Activated CD4-positive, alpha-beta T cell treated with anti-CD3 and anti-CD28 coated beads, Interleukin-2, Interleukin-6, amounts not matched to agents 100 ng/mL and 50 ng/mL, durations not matched to agents 16 hours and 8 hours (primary cell): Measurements from ENCODE around the gene IL21R.

Source experiments
- DNase-seq: peaks from one replicate; pipeline ENCODE4 v3.0.0-alpha.2; 2020

Gene IL21R

GRCh38 chr16:27491894-27492587, 90.1 kb downstream of the IL21R start:
- DNase-seq = no peak

GRCh38 chr16:27492588-27492979, 90.6 kb downstream of the IL21R start:
- DNase-seq = no peak

- no peak for DNase-seq
These were observed 93.2 kb downstream of the IL21R start for GRCh38 chr16:27495191-27495590.

- DNase-seq = no peak
These were observed 96.3 kb downstream of the IL21R start for GRCh38 chr16:27498031-27498825.

GRCh38 chr16:27498916-27499658, 97.1 kb downstream of the IL21R start:
- no peak for DNase-seq

GRCh38 chr16:27499659-27500055, 97.7 kb downstream of the IL21R start:
- no peak for DNase-seq

- DNase-seq = no peak
These were observed 98.8 kb downstream of the IL21R start for GRCh38 chr16:27500801-27501200.
